Ovary (tissue), 9 donors: ENCODE results near the gene MRNIP. TPM values are rescaled to one million over a fixed set of nuclear protein-coding genes. Genes with fewer than 3 reads are reported as not detected.

Experiments
- DNase-seq, 5 donors: peaks; one replicate each; pipeline ENCODE4 v3.0.0-alpha.2; 2019 to 2020
- H3K27ac ChIP-seq, 2 donors: fragments of 200-600 bp; one replicate each; pipeline versions ENCODE4 v1.5.1 to v1.8.0; 2019 to 2022
- H3K27me3 ChIP-seq: fragments of 200-600 bp; one replicate; pipeline ENCODE4 v1.8.0; 2022
- H3K36me3 ChIP-seq: fragments of 200-600 bp; sonication (generic); one replicate; pipeline ENCODE4 v1.5.1; 2019
- H3K4me1 ChIP-seq: one replicate; pipeline ENCODE4 v1.8.1; 2013; ENCODE audit warnings: mild to moderate bottlenecking, moderate library complexity; ENCODE audit not compliant: insufficient read depth
- H3K4me3 ChIP-seq: fragments of 200-600 bp; sonication (generic); one replicate; pipeline ENCODE4 v1.5.1; 2017
- H3K9me3 ChIP-seq, 2 donors: fragments of 200-600 bp in 1 of 2; sonication (generic) in 1 of 2; one replicate each; pipeline versions ENCODE4 v1.5.1 to v1.8.1; 2013 to 2019; ENCODE audit warnings: mild to moderate bottlenecking in 1 of 2, moderate library complexity in 1 of 2
- EP300 ChIP-seq: sonication (generic); formaldehyde crosslinking; IDR thresholded peaks from one replicate; pipeline ENCODE4 v1.6.1; 2017; ENCODE audit warnings: antibody characterized with exemption
- POLR2A ChIP-seq: fragments of 450-650 bp; IDR thresholded peaks from one replicate; pipeline ENCODE4 v1.6.1; 2017; ENCODE audit warnings: antibody characterized with exemption, mild to moderate bottlenecking, moderate library complexity
- WGBS, 3 donors: extraction: QIAGEN DNeasy Blood & Tissue Kit in 1 of 3; methylation state at CpG; one replicate each; pipeline versions ENCODE4 v1.1.5 to v1.1.7; 2013 to 2017; 5-methylcytosine and 5-hydroxymethylcytosine counted together
- intact Hi-C, 4 donors: fragments of 100-400 bp; cut with DNase I; formaldehyde crosslinking; loops; one replicate each; pipeline versions ENCODE4 v1.11.0 to v1.15.1; 2022 to 2023
- polyA plus RNA-seq, 2 donors: library from polyadenylated mRNA; stranded (reverse); fragments of 200-250 nt in 1 of 2; fragments of 350-450 nt in 1 of 2; fragmentation: Illumina TruSeq in 1 of 2; extraction: RNeasy Lipid Tissue Mini Kit (QIAGEN cat#74804) in 1 of 2; gene quantifications; one replicate each; pipeline ENCODE4 v1.2.3, GENCODE V29; 2013 to 2014
- total RNA-seq, 7 donors: library from RNA; depleted of rRNA in 2 of 7; stranded (reverse); fragments of >200 nt in 2 of 7; fragmentation: NEBNext Ultra II Directional in 3 of 7; extraction: Animal tissue kit (Norgen Biotek cat#: 25700) in 3 of 7; gene quantifications; one replicate each; pipeline versions ENCODE4 v1.1.0 to v1.2.4, GENCODE V29; 2016 to 2023
- TF ChIP-seq, protein P1 (sequence below), 3 donors: fragments of 450-650 bp in 2 of 3; fragments of 200-600 bp in 1 of 3; IDR thresholded peaks; one replicate each; pipeline versions ENCODE4 v1.5.1 to v1.8.0; 2016 to 2022; ENCODE audit warnings: antibody characterized with exemption in 3 of 3, mild to moderate bottlenecking in 1 of 3
- donor health status: DM: no; HTN: no; CAD: no; lungs with moderate emphysema.
- donor health status: DM: no; HTN: no; CAD: no.
- donor health status: Bipolar disorder and iron deficiency.
- donor health status: DM: yes; HTN: yes; CAD: no.
- donor health status: DM: no; HTN: no; CAD: no.
- donor health status: DM: yes; HTN: yes; CAD: no.

Gene MRNIP
- total and polyA plus RNA-seq, 9 donors: 26.9 to 61.1 (median 50.3) TPM

DNA sequence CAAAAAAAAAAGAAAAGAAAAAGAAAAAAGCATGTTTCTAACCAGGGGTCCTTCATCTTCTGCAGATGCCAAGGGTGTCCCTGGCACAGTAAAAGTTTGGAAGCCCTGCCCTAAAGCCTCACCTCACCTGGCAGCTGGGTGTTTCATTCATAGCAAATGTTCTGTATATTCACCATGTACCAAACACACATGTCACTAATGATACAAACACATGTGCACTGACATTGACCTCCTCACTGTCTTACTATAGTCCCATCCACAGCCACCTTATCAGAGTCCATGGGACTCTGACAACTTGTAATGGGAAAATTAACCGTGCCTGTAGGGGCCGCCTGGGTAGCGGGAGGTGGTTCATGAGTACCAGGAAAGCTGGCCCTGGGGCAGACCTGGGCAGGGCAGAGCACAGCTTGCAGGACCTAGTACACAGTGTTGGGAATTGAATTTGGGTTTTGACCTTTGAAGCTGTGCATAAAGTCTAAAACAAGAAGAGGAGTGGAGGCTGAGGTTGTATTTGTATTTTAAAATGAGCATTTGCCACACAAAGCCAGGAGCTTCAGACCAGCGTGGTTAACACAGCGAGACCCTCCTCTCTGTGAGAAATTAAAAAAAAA lies 45.5 kb downstream of the MRNIP start:
- Histone ChIP-seq H3K4me3 (no peak overlapping the region), H3K4me1 (peaks cover 9% of the 10 kb centered on the region), H3K27ac (no peak overlapping the region), H3K27me3 (no peaks in the 10 kb centered on the region), H3K9me3 (no peaks in the 10 kb centered on the region), H3K36me3 (no peaks in the 10 kb centered on the region)
- no peak for DNase-seq
- intact Hi-C loops: no loop called here
- no peak for TF ChIP-seq POLR2A
- 89 to 93% (median 91%) methylated on average over 5 of the region's 5 CpGs for WGBS, 3 donors

GRCh38 chr5:179812135-179812825 lies 46.3 kb downstream of the MRNIP start:
- Histone ChIP-seq H3K27me3 (no peaks in the 10 kb centered on the region), H3K9me3 (no peaks in the 10 kb centered on the region), H3K36me3 (no peaks in the 10 kb centered on the region), H3K27ac (no peak overlapping the region), H3K4me3 (no peak overlapping the region), H3K4me1 (peaks cover 4% of the 10 kb centered on the region)
- 91 to 92% (median 91%) methylated on average over 24 to 27 of the region's 27 CpGs for WGBS, 3 donors
- peak in 1 of 5 donors; percentile 30 for DNase-seq
- no peak for TF ChIP-seq EP300
- TF ChIP-seq, protein P1, sequence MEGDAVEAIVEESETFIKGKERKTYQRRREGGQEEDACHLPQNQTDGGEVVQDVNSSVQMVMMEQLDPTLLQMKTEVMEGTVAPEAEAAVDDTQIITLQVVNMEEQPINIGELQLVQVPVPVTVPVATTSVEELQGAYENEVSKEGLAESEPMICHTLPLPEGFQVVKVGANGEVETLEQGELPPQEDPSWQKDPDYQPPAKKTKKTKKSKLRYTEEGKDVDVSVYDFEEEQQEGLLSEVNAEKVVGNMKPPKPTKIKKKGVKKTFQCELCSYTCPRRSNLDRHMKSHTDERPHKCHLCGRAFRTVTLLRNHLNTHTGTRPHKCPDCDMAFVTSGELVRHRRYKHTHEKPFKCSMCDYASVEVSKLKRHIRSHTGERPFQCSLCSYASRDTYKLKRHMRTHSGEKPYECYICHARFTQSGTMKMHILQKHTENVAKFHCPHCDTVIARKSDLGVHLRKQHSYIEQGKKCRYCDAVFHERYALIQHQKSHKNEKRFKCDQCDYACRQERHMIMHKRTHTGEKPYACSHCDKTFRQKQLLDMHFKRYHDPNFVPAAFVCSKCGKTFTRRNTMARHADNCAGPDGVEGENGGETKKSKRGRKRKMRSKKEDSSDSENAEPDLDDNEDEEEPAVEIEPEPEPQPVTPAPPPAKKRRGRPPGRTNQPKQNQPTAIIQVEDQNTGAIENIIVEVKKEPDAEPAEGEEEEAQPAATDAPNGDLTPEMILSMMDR (IDR thresholded peaks at IDR 0.05): no peak
- no peak for TF ChIP-seq POLR2A
- intact Hi-C loops: no loop called here

GRCh38 chr5:179806250-179807048 lies 52.2 kb downstream of the MRNIP start, which contains the start of gene MGAT4B:
TSS of gene MGAT4B (minus strand) at chr5:179806866. CDS start at chr5:179806583, 283 bp downstream.
- 0 to 1% (median 0%) methylated on average over 65 to 108 of the region's 108 CpGs for WGBS, 3 donors
- peak within 1 kb of the TSS; percentile 94 for H3K4me3 ChIP-seq
- TF ChIP-seq POLR2A (peak; percentile 61), EP300 (no peak)
- TF ChIP-seq, protein P1 (IDR thresholded peaks at IDR 0.05): no peak
- peak; percentile 72 to 83 (median 76) for DNase-seq
- H3K27ac ChIP-seq: peak within 1 kb of the TSS; percentile 92 to 98
- H3K9me3 ChIP-seq: no peaks in the 10 kb centered on the region
- intact Hi-C loops: loop anchor here in 1 of 4 donors (10.0 kb wide), 1 partner anchor 98 kb away; the partner anchor contains the start of gene TBC1D9B
- peaks cover 2% of the 10 kb centered on the region for H3K4me1 ChIP-seq
- no peaks in the 10 kb centered on the region for H3K36me3 ChIP-seq
- H3K27me3 ChIP-seq: no peaks in the 10 kb centered on the region

DNA sequence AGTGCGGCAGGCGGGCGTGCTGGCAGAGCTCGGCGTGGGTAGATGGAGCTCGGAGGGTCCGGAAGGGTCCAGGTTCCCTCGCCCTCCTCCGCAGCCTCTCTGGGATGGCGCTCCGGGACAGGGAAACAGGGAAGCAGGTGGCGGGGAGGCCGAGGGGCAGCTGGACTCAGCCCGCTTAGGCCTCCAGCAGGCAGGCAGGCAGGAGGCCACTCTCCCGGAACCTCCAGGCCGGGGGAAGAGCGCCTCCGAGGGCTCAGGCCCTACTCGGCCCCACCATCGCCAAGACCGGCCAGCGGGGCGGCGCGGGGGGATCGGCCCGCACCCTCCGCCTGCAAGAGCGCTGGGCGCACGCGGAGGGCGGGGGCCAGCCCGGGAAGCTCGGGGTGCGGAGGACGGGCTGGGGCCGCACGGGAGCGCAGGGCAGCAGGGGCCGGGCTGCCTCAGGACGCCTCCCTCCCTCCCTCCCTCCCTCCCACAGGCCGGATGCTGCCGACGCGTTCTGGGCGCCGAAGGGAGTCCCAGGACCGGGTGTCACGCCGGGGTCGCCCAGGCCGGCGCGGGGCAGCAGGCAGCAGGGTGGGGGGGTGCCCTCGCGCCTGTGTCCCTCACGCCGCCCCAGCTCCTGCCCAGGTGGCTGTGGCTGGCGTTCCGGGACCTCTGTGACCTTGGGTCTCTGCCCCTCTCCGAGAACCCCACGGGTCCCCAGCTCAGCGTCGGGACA lies 52.9 kb downstream of the MRNIP start:
- 3 to 8% (median 5%) methylated on average over 29 to 65 of the region's 65 CpGs for whole genome bisulfite sequencing, 3 donors
- no peaks in the 10 kb centered on the region for H3K27me3 ChIP-seq
- peak overlapping the region; percentile 94 for H3K4me3 ChIP-seq
- intact Hi-C loops: loop anchor here in 1 of 4 donors (10.0 kb wide), 1 partner anchor 99 kb away; the partner anchor contains the start of gene TBC1D9B
- TF ChIP-seq, protein P1 (IDR thresholded peaks at IDR 0.05): peak in 1 of 3 donors; percentile 11
- TF ChIP-seq EP300: no peak
- peak overlapping the region; percentile 92 to 98 for H3K27ac ChIP-seq
- DNase-seq: peak in 3 of 5 donors; percentile 47 to 65 (median 58)
- peaks cover 2% of the 10 kb centered on the region for H3K4me1 ChIP-seq
- H3K9me3 ChIP-seq: no peaks in the 10 kb centered on the region
- H3K36me3 ChIP-seq: no peaks in the 10 kb centered on the region
